GM12878 (cell line): Measurements from ENCODE around the gene CRYGD. TPM values are rescaled to one million over a fixed set of nuclear protein-coding genes. Genes with fewer than 3 reads are reported as not detected.

Source experiments
- ATAC-seq: fragments of 200-7000 bp; cut with Tn5 transposase; 3 replicates; pipeline ENCODE4 v1.9.1; 2020; ENCODE audit warnings: mild to moderate bottlenecking, moderate library complexity
- BruUV-seq: library from RNA; stranded (reverse); fragments of 400-500 nt; replicated peaks from 2 replicates; lab custom pipeline; 2021; lab: Mats Ljungman, UMichigan
- CTCF ChIA-PET: fragments of 300-600 bp; sonication (Branson Sonifier 250); formaldehyde crosslinking; extraction: SDS; loops from one replicate; lab custom pipeline; 2021; ENCODE audit warnings: inconsistent platforms; lab: Yijun Ruan, JAX
- POLR2A ChIA-PET: fragments of 350-600 bp; formaldehyde crosslinking; extraction: SDS; loops from one replicate; lab custom pipeline; 2021; ENCODE audit warnings: inconsistent platforms; lab: Charles Lee
- RAD21 ChIA-PET: fragments of 300-600 bp; sonication (Branson Sonifier 250); formaldehyde crosslinking; loops from one replicate; lab custom pipeline; 2023; ENCODE audit warnings: antibody characterized with exemption; ENCODE audit not compliant: unreplicated experiment; lab: Charles Lee
- SMC1A ChIA-PET: fragments of 300-600 bp; sonication (Branson Sonifier 250); formaldehyde crosslinking; loops from one replicate; lab custom pipeline; 2023; ENCODE audit not compliant: unreplicated experiment, uncharacterized antibody; lab: Charles Lee
- DNase-seq: peaks from one replicate; pipeline ENCODE4 v3.0.0-alpha.2; 2011; ENCODE audit warnings: low read depth, low spot score
- FAIRE-seq: peaks from 3 replicates; lab custom pipeline; 2011; peaks lifted over from hg19 to GRCh38; lab: Jason Lieb, UNC
- H2AFZ ChIP-seq: 2 replicates; pipeline ENCODE4 v1.6.0; 2011; ENCODE audit warnings: low read depth, low read length, control low read depth; ENCODE audit not compliant: control insufficient read depth
- H3K27ac ChIP-seq: 2 replicates; pipeline ENCODE4 v1.5.1; 2011; ENCODE audit warnings: control low read depth; ENCODE audit not compliant: control insufficient read depth, insufficient read depth
- H3K27me3 ChIP-seq, 2 experiments: replicated peaks in 1 of 2; 2 replicates each; pipeline versions ENCODE4 v1.6.0 to v1.6.1; 2011; ENCODE audit warnings: low read length in 1 of 2; ENCODE audit not compliant: control insufficient read depth in 2 of 2, insufficient read depth in 2 of 2
- H3K36me3 ChIP-seq, 2 experiments: 2 replicates each; pipeline ENCODE4 v1.5.1; 2011; ENCODE audit warnings: low read length in 1 of 2; ENCODE audit not compliant: control insufficient read depth in 2 of 2, insufficient read depth in 2 of 2
- H3K4me1 ChIP-seq: 2 replicates; pipeline ENCODE4 v1.6.1; 2011; ENCODE audit warnings: mild to moderate bottlenecking, low read length, moderate library complexity, mixed read lengths; ENCODE audit not compliant: control insufficient read depth, insufficient read depth
- H3K4me2 ChIP-seq: 2 replicates; pipeline ENCODE4 v1.6.0; 2011; ENCODE audit warnings: control low read depth; ENCODE audit not compliant: control insufficient read depth, insufficient read depth
- H3K4me3 ChIP-seq: fragments of 200-600 bp; sonication (generic); 2 replicates; pipeline ENCODE4 v1.5.1; 2016
- H3K79me2 ChIP-seq: 2 replicates; pipeline ENCODE4 v1.6.0; 2011; ENCODE audit warnings: low read length; ENCODE audit not compliant: control insufficient read depth, insufficient read depth
- H3K9ac ChIP-seq: 2 replicates; pipeline ENCODE4 v1.8.0; 2011; ENCODE audit warnings: low read length, control low read depth, mixed read lengths; ENCODE audit not compliant: control insufficient read depth, insufficient read depth
- H3K9me3 ChIP-seq: replicated peaks from 3 replicates; pipeline ENCODE4 v1.5.1; 2011; ENCODE audit warnings: mild to moderate bottlenecking, low read length; ENCODE audit not compliant: control insufficient read depth, insufficient read depth
- H4K20me1 ChIP-seq: 2 replicates; pipeline ENCODE4 v1.6.0; 2011; ENCODE audit not compliant: control insufficient read depth, insufficient read depth
- FOS ChIP-seq: IDR thresholded peaks from 3 replicates; pipeline ENCODE4 v1.6.1; 2011; ENCODE audit warnings: borderline replicate concordance; ENCODE audit not compliant: insufficient read length; ENCODE audit errors: extremely low read depth
- MTA3 ChIP-seq: IDR thresholded peaks from 2 replicates; pipeline ENCODE4 v1.6.1; 2012; ENCODE audit warnings: low read length, inconsistent platforms, borderline replicate concordance
- NR2F1 ChIP-seq: fragments of 450-650 bp; conservative IDR thresholded peaks from 2 replicates; pipeline ENCODE4 v1.6.1; 2017; ENCODE audit warnings: mild to moderate bottlenecking
- RAD21 ChIP-seq: IDR thresholded peaks from 2 replicates; pipeline ENCODE4 v1.6.1; 2011; ENCODE audit warnings: mild to moderate bottlenecking, low read depth, low read length, moderate library complexity; ENCODE audit not compliant: insufficient read depth
- SIX5 ChIP-seq: IDR thresholded peaks from 2 replicates; pipeline ENCODE4 v1.6.1; 2011; ENCODE audit warnings: mild to moderate bottlenecking, low read depth, low read length, moderate library complexity; ENCODE audit not compliant: severe bottlenecking
- SMAD5 ChIP-seq: IDR thresholded peaks from 2 replicates; pipeline ENCODE4 v1.6.1; 2016; ENCODE audit warnings: antibody characterized with exemption, low read depth
- ZNF207 ChIP-seq: fragments of 450-650 bp; IDR thresholded peaks from 2 replicates; pipeline ENCODE4 v1.6.1; 2014; ENCODE audit warnings: antibody characterized with exemption, mild to moderate bottlenecking, borderline replicate concordance
- ZNF274 ChIP-seq: IDR thresholded peaks from one replicate; pipeline ENCODE4 v1.8.0; 2011; ENCODE audit not compliant: insufficient read length, insufficient read depth
- WGBS: methylation state at CpG from one replicate; pipeline ENCODE4 v1.1.6; 2016; ENCODE audit warnings: low lambda C conversion rate; ENCODE audit not compliant: insufficient replicate concordance, insufficient coverage; ENCODE audit errors: missing lambda C conversion rate; 5-methylcytosine and 5-hydroxymethylcytosine counted together
- in situ Hi-C: fragments of 300-500 bp; cut with MboI; formaldehyde crosslinking; loops from 9 replicates; pipeline ENCODE4 v1.14.3; 2018; ENCODE audit warnings: mixed read lengths
- intact Hi-C: fragments of 100-400 bp; cut with micrococcal nuclease; formaldehyde crosslinking; loops from one replicate; pipeline ENCODE4 v1.14.2; 2022; ENCODE audit not compliant: unreplicated experiment
- polyA plus RNA-seq, 11 experiments: library from polyadenylated mRNA; depleted of rRNA in 4 of 11; unstranded in 6 of 11; stranded (reverse) in 5 of 11; fragments of >200 nt; fragmentation: Nextera tagmentation in 4 of 11; fragmentation: Illumina TruSeq in 1 of 11; extraction: Ambion mirVana in 4 of 11; extraction: Trizol in 1 of 11; gene quantifications; 1 replicate in 1 of 11; 2 replicates in 10 of 11; pipeline versions ENCODE4 v1.2.1 to v1.2.3, GENCODE V29; 2011 to 2016; ENCODE audit warnings: inconsistent platforms in 2 of 11, missing spikeins in 2 of 11, low read depth in 1 of 11
- total RNA-seq, 4 experiments: library from RNA; depleted of rRNA in 3 of 4; stranded (reverse); fragments of >200 nt in 3 of 4; fragmentation: Illumina TruSeq in 1 of 4; extraction: Trizol in 1 of 4; gene quantifications; 2 replicates each; pipeline versions ENCODE4 v1.2.1 to v1.2.3, GENCODE V29; 2013 to 2021
- TF ChIP-seq, protein P1 (sequence below): fragments of 450-650 bp; IDR thresholded peaks from 2 replicates; pipeline ENCODE4 v1.6.1; 2016; ENCODE audit warnings: mild to moderate bottlenecking, moderate library complexity, borderline replicate concordance
- TF ChIP-seq, protein P2 (sequence below): fragments of 450-650 bp; IDR thresholded peaks from 2 replicates; pipeline ENCODE4 v1.6.1; 2017; ENCODE audit warnings: mild to moderate bottlenecking
- TF ChIP-seq, protein P3 (sequence below): IDR thresholded peaks from 2 replicates; pipeline ENCODE4 v1.6.1; 2011; ENCODE audit warnings: mild to moderate bottlenecking, low read depth, low read length, moderate library complexity; ENCODE audit not compliant: insufficient replicate concordance
- TF ChIP-seq, protein P4 (sequence below): IDR thresholded peaks from 2 replicates; pipeline ENCODE4 v1.6.1; 2012; ENCODE audit warnings: improper control_type of control experiment, low read depth, low read length; ENCODE audit not compliant: insufficient replicate concordance

CRYGD gene
- total and polyA plus RNA-seq, 10 of the 15 experiments (the other 5 are each of a cell fraction or from before 2014, with no cell fraction given), result not detected

DNA sequence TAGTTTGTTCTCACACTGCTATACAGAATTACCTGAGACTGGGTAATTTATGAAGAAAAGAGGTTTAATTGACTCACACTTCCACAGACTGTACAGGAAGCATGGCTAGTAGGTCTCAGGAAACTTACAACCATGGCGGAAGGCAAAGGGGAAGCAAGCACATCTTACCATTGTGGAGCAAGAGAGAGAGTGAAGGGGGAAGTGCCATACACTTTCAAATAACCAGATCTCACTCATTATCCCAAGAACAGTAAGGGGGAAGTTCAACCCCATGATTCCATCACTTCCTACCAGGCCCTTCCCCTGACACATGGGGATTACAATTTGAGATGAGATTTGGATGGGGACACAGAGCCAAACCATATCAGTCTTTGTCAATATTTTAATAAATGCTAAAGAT, 26.6 kb upstream of the CRYGD start:
- BruUV-seq, result no TSS peak
- H4K20me1 ChIP-seq, result no peaks in the 10 kb centered on the region
- TF ChIP-seq FOS, result no peak
- no peak for TF ChIP-seq SIX5
- TF ChIP-seq, protein P1, sequence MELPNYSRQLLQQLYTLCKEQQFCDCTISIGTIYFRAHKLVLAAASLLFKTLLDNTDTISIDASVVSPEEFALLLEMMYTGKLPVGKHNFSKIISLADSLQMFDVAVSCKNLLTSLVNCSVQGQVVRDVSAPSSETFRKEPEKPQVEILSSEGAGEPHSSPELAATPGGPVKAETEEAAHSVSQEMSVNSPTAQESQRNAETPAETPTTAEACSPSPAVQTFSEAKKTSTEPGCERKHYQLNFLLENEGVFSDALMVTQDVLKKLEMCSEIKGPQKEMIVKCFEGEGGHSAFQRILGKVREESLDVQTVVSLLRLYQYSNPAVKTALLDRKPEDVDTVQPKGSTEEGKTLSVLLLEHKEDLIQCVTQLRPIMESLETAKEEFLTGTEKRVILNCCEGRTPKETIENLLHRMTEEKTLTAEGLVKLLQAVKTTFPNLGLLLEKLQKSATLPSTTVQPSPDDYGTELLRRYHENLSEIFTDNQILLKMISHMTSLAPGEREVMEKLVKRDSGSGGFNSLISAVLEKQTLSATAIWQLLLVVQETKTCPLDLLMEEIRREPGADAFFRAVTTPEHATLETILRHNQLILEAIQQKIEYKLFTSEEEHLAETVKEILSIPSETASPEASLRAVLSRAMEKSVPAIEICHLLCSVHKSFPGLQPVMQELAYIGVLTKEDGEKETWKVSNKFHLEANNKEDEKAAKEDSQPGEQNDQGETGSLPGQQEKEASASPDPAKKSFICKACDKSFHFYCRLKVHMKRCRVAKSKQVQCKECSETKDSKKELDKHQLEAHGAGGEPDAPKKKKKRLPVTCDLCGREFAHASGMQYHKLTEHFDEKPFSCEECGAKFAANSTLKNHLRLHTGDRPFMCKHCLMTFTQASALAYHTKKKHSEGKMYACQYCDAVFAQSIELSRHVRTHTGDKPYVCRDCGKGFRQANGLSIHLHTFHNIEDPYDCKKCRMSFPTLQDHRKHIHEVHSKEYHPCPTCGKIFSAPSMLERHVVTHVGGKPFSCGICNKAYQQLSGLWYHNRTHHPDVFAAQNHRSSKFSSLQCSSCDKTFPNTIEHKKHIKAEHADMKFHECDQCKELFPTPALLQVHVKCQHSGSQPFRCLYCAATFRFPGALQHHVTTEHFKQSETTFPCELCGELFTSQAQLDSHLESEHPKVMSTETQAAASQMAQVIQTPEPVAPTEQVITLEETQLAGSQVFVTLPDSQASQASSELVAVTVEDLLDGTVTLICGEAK, result no peak
- TF ChIP-seq, protein P2, sequence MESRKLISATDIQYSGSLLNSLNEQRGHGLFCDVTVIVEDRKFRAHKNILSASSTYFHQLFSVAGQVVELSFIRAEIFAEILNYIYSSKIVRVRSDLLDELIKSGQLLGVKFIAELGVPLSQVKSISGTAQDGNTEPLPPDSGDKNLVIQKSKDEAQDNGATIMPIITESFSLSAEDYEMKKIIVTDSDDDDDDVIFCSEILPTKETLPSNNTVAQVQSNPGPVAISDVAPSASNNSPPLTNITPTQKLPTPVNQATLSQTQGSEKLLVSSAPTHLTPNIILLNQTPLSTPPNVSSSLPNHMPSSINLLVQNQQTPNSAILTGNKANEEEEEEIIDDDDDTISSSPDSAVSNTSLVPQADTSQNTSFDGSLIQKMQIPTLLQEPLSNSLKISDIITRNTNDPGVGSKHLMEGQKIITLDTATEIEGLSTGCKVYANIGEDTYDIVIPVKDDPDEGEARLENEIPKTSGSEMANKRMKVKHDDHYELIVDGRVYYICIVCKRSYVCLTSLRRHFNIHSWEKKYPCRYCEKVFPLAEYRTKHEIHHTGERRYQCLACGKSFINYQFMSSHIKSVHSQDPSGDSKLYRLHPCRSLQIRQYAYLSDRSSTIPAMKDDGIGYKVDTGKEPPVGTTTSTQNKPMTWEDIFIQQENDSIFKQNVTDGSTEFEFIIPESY, result no peak
- TF ChIP-seq ZNF274, result no peak
- TF ChIP-seq, protein P3, sequence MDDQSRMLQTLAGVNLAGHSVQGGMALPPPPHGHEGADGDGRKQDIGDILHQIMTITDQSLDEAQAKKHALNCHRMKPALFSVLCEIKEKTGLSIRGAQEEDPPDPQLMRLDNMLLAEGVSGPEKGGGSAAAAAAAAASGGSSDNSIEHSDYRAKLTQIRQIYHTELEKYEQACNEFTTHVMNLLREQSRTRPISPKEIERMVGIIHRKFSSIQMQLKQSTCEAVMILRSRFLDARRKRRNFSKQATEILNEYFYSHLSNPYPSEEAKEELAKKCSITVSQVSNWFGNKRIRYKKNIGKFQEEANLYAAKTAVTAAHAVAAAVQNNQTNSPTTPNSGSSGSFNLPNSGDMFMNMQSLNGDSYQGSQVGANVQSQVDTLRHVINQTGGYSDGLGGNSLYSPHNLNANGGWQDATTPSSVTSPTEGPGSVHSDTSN, result no peak
- TF ChIP-seq SMAD5, result no peak
- TF ChIP-seq, protein P4, sequence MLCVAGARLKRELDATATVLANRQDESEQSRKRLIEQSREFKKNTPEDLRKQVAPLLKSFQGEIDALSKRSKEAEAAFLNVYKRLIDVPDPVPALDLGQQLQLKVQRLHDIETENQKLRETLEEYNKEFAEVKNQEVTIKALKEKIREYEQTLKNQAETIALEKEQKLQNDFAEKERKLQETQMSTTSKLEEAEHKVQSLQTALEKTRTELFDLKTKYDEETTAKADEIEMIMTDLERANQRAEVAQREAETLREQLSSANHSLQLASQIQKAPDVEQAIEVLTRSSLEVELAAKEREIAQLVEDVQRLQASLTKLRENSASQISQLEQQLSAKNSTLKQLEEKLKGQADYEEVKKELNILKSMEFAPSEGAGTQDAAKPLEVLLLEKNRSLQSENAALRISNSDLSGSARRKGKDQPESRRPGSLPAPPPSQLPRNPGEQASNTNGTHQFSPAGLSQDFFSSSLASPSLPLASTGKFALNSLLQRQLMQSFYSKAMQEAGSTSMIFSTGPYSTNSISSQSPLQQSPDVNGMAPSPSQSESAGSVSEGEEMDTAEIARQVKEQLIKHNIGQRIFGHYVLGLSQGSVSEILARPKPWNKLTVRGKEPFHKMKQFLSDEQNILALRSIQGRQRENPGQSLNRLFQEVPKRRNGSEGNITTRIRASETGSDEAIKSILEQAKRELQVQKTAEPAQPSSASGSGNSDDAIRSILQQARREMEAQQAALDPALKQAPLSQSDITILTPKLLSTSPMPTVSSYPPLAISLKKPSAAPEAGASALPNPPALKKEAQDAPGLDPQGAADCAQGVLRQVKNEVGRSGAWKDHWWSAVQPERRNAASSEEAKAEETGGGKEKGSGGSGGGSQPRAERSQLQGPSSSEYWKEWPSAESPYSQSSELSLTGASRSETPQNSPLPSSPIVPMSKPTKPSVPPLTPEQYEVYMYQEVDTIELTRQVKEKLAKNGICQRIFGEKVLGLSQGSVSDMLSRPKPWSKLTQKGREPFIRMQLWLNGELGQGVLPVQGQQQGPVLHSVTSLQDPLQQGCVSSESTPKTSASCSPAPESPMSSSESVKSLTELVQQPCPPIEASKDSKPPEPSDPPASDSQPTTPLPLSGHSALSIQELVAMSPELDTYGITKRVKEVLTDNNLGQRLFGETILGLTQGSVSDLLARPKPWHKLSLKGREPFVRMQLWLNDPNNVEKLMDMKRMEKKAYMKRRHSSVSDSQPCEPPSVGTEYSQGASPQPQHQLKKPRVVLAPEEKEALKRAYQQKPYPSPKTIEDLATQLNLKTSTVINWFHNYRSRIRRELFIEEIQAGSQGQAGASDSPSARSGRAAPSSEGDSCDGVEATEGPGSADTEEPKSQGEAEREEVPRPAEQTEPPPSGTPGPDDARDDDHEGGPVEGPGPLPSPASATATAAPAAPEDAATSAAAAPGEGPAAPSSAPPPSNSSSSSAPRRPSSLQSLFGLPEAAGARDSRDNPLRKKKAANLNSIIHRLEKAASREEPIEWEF, result no peak
- no peak for TF ChIP-seq RAD21
- TF ChIP-seq MTA3, result no peak
- TF ChIP-seq ZNF207, result no peak
- TF ChIP-seq NR2F1, result no peak
- TF ChIP-seq, all 136 proteins: peak for 0
- FAIRE-seq (no peak), ATAC-seq (no peak), DNase-seq (no peak)
- Histone ChIP-seq H3K79me2 (no peaks in the 10 kb centered on the region), H3K27me3 (no peaks in the 10 kb centered on the region; a peak in 2 of 4 replicates), H3K9ac (no peak overlapping the region), H3K27ac (no peak overlapping the region), H2AFZ (no peak overlapping the region), H3K4me1 (no peaks in the 10 kb centered on the region), H3K9me3 (no peaks in the 10 kb centered on the region), H3K36me3 (no peaks in the 10 kb centered on the region), H3K4me3 (no peak overlapping the region), H3K4me2 (no peak overlapping the region)
- RAD21 ChIA-PET, result no interaction called here
- POLR2A ChIA-PET, result no interaction called here
- 50% methylated on average over 1 of the region's 1 CpG for WGBS
- SMC1A ChIA-PET, result no interaction called here
- CTCF ChIA-PET, result no interaction called here
- intact Hi-C loops (no loop called here), in situ Hi-C loops (no loop called here)
